MM.1S (cell line): ENCODE results near the gene CALML5.

ENCODE experiments used
- CTCF ChIP-seq: fragments of 300-600 bp; sonication (generic); IDR thresholded peaks from 2 replicates; pipeline ENCODE4 v1.5.1; 2016; ENCODE audit warnings: antibody characterized with exemption, low read length, mixed read lengths
- EZH2 ChIP-seq: fragments of 300-600 bp; sonication (generic); optimal IDR thresholded peaks from 2 replicates; pipeline ENCODE3; 2017; ENCODE audit warnings: low read depth, mild to moderate bottlenecking, antibody characterized with exemption, low read length, mixed read lengths

- TF ChIP-seq CTCF (no peak), EZH2 (no peak)
Observed at GRCh38 chr10:5523796-5524574, 24.6 kb upstream of the CALML5 start.
